Stimulated activated naive CD8-positive, alpha-beta T cell treated with anti-CD3 and anti-CD28 coated beads, Interleukin-15, Interleukin-2, amounts not matched to agents 100 ng/mL and 50 ng/mL, for 24 hours (primary cell): Measurements from ENCODE around the gene TNS1.

ENCODE experiments used
- H3K27ac Mint-ChIP-seq: one replicate; pipeline ENCODE4 v1.8.0; 2021; ENCODE audit warnings: mild to moderate bottlenecking, mixed read lengths
- H3K27me3 Mint-ChIP-seq: one replicate; pipeline ENCODE4 v1.8.0; 2021; ENCODE audit warnings: mixed read lengths
- H3K36me3 Mint-ChIP-seq: one replicate; pipeline ENCODE4 v1.8.0; 2021; ENCODE audit warnings: low read depth, mixed read lengths
- H3K4me1 Mint-ChIP-seq: one replicate; pipeline ENCODE4 v1.8.0; 2021; ENCODE audit warnings: low read depth, mixed read lengths
- H3K4me3 Mint-ChIP-seq: one replicate; pipeline ENCODE4 v1.8.0; 2021; ENCODE audit warnings: mild to moderate bottlenecking, mixed read lengths
- H3K9me3 Mint-ChIP-seq: one replicate; pipeline ENCODE4 v1.8.0; 2021; ENCODE audit warnings: mixed read lengths

TNS1 gene

GRCh38 chr2:217974389-217975005, 28.3 kb downstream of the TNS1 start:
- H3K36me3 Mint-ChIP-seq = no peaks in the 10 kb centered on the region
- no peaks in the 10 kb centered on the region for H3K9me3 Mint-ChIP-seq
- H3K27me3 Mint-ChIP-seq = peaks cover 10% of the 10 kb centered on the region
- H3K4me3 Mint-ChIP-seq = no peak overlapping the region
- no peaks in the 10 kb centered on the region for H3K4me1 Mint-ChIP-seq
- H3K27ac Mint-ChIP-seq = no peak overlapping the region

GRCh38 chr2:217973008-217973787, 29.6 kb downstream of the TNS1 start:
- H3K9me3 Mint-ChIP-seq = no peaks in the 10 kb centered on the region
- peaks cover 5% of the 10 kb centered on the region for H3K27me3 Mint-ChIP-seq
- no peaks in the 10 kb centered on the region for H3K4me1 Mint-ChIP-seq
- no peak overlapping the region for H3K4me3 Mint-ChIP-seq
- no peaks in the 10 kb centered on the region for H3K36me3 Mint-ChIP-seq
- no peak overlapping the region for H3K27ac Mint-ChIP-seq

- no peaks in the 10 kb centered on the region for H3K36me3 Mint-ChIP-seq
- peaks cover 5% of the 10 kb centered on the region for H3K27me3 Mint-ChIP-seq
- H3K4me3 Mint-ChIP-seq = no peak overlapping the region
- H3K27ac Mint-ChIP-seq = no peak overlapping the region
- H3K4me1 Mint-ChIP-seq = no peaks in the 10 kb centered on the region
- no peaks in the 10 kb centered on the region for H3K9me3 Mint-ChIP-seq
Observed at GRCh38 chr2:217972490-217972889, 30.3 kb downstream of the TNS1 start.

GRCh38 chr2:217972037-217972436, 30.8 kb downstream of the TNS1 start:
- H3K27me3 Mint-ChIP-seq = peaks cover 5% of the 10 kb centered on the region
- H3K27ac Mint-ChIP-seq = no peak overlapping the region
- H3K4me3 Mint-ChIP-seq = no peak overlapping the region
- no peaks in the 10 kb centered on the region for H3K9me3 Mint-ChIP-seq
- H3K36me3 Mint-ChIP-seq = no peaks in the 10 kb centered on the region
- no peaks in the 10 kb centered on the region for H3K4me1 Mint-ChIP-seq

GRCh38 chr2:217971166-217971565, 31.6 kb downstream of the TNS1 start:
- Mint-ChIP-seq H3K27me3 (peaks cover 5% of the 10 kb centered on the region), H3K36me3 (no peaks in the 10 kb centered on the region), H3K27ac (no peak overlapping the region)

GRCh38 chr2:217970206-217970605, 32.6 kb downstream of the TNS1 start:
- no peak overlapping the region for H3K27ac Mint-ChIP-seq
- H3K27me3 Mint-ChIP-seq = peaks cover 5% of the 10 kb centered on the region
- H3K4me3 Mint-ChIP-seq = no peak overlapping the region
- no peaks in the 10 kb centered on the region for H3K9me3 Mint-ChIP-seq
- H3K4me1 Mint-ChIP-seq = no peaks in the 10 kb centered on the region
- no peaks in the 10 kb centered on the region for H3K36me3 Mint-ChIP-seq

More at GRCh38 chr2:217971166-217971565, 31.6 kb downstream of the TNS1 start:
- no peaks in the 10 kb centered on the region for H3K4me1 Mint-ChIP-seq
- H3K4me3 Mint-ChIP-seq = no peak overlapping the region
- H3K9me3 Mint-ChIP-seq = no peaks in the 10 kb centered on the region

- Mint-ChIP-seq H3K4me3 (no peak overlapping the region), H3K27ac (no peak overlapping the region), H3K4me1 (no peaks in the 10 kb centered on the region), H3K27me3 (peaks cover 5% of the 10 kb centered on the region), H3K36me3 (no peaks in the 10 kb centered on the region), H3K9me3 (no peaks in the 10 kb centered on the region)
Observed at GRCh38 chr2:217969588-217969987, 33.2 kb downstream of the TNS1 start.

- Mint-ChIP-seq H3K27ac (no peak overlapping the region), H3K36me3 (no peaks in the 10 kb centered on the region), H3K4me1 (no peaks in the 10 kb centered on the region), H3K9me3 (no peaks in the 10 kb centered on the region), H3K4me3 (no peak overlapping the region), H3K27me3 (peaks cover 5% of the 10 kb centered on the region)
Observed at GRCh38 chr2:217968023-217968422, 34.8 kb downstream of the TNS1 start.

GRCh38 chr2:217966423-217967070, 36.2 kb downstream of the TNS1 start:
- Mint-ChIP-seq H3K27me3 (peaks cover 5% of the 10 kb centered on the region), H3K4me3 (no peak overlapping the region), H3K36me3 (no peaks in the 10 kb centered on the region), H3K27ac (no peak overlapping the region), H3K9me3 (no peaks in the 10 kb centered on the region), H3K4me1 (no peaks in the 10 kb centered on the region)

GRCh38 chr2:217964275-217965161, 38.3 kb downstream of the TNS1 start:
- Mint-ChIP-seq H3K9me3 (no peaks in the 10 kb centered on the region), H3K27me3 (no peaks in the 10 kb centered on the region), H3K4me1 (no peaks in the 10 kb centered on the region), H3K27ac (no peak overlapping the region), H3K36me3 (no peaks in the 10 kb centered on the region), H3K4me3 (no peak overlapping the region)

GRCh38 chr2:217960351-217960750, 42.4 kb downstream of the TNS1 start:
- Mint-ChIP-seq H3K4me1 (no peaks in the 10 kb centered on the region), H3K27me3 (peaks cover 8% of the 10 kb centered on the region), H3K9me3 (no peaks in the 10 kb centered on the region), H3K4me3 (no peak overlapping the region), H3K27ac (no peak overlapping the region), H3K36me3 (no peaks in the 10 kb centered on the region)

GRCh38 chr2:217959723-217960122, 43.1 kb downstream of the TNS1 start:
- Mint-ChIP-seq H3K36me3 (no peaks in the 10 kb centered on the region), H3K4me3 (no peak overlapping the region), H3K27ac (no peak overlapping the region), H3K4me1 (no peaks in the 10 kb centered on the region), H3K27me3 (peaks cover 8% of the 10 kb centered on the region), H3K9me3 (no peaks in the 10 kb centered on the region)

- Mint-ChIP-seq H3K27me3 (peaks cover 8% of the 10 kb centered on the region), H3K4me1 (no peaks in the 10 kb centered on the region), H3K36me3 (no peaks in the 10 kb centered on the region), H3K9me3 (no peaks in the 10 kb centered on the region), H3K27ac (no peak overlapping the region), H3K4me3 (no peak overlapping the region)
Observed at GRCh38 chr2:217958884-217959225, 43.9 kb downstream of the TNS1 start.

GRCh38 chr2:217958206-217958883, 44.5 kb downstream of the TNS1 start:
- Mint-ChIP-seq H3K4me3 (no peak overlapping the region), H3K27ac (no peak overlapping the region), H3K36me3 (no peaks in the 10 kb centered on the region), H3K9me3 (no peaks in the 10 kb centered on the region), H3K4me1 (no peaks in the 10 kb centered on the region), H3K27me3 (peaks cover 8% of the 10 kb centered on the region)
